Hepatocyte (in vitro differentiated cells): Measurements from ENCODE around the gene AP4S1. TPM values are rescaled to one million over a fixed set of nuclear protein-coding genes. Genes with fewer than 3 reads are reported as not detected.

Experiments used
- DNase-seq: peaks from one replicate; pipeline ENCODE4 v3.0.0-alpha.2; 2016; ENCODE audit warnings: low spot score
- H2AFZ ChIP-seq: fragments of 200-600 bp; sonication (generic); 2 replicates; pipeline ENCODE4 v1.6.0; 2016; ENCODE audit warnings: antibody characterized with exemption, mild to moderate bottlenecking
- H3K27ac ChIP-seq: fragments of 200-600 bp; sonication (generic); 2 replicates; pipeline ENCODE4 v1.5.1; 2016; ENCODE audit warnings: mild to moderate bottlenecking
- H3K27me3 ChIP-seq: fragments of 200-600 bp; sonication (generic); 2 replicates; pipeline ENCODE4 v1.6.1; 2016
- H3K36me3 ChIP-seq: fragments of 200-600 bp; sonication (generic); replicated peaks from 2 replicates; pipeline ENCODE4 v1.5.1; 2016; ENCODE audit warnings: low read depth; ENCODE audit not compliant: insufficient read depth
- H3K4me1 ChIP-seq: fragments of 200-600 bp; sonication (generic); 2 replicates; pipeline ENCODE4 v1.5.1; 2016; ENCODE audit warnings: mild to moderate bottlenecking, moderate library complexity; ENCODE audit not compliant: insufficient read depth
- H3K4me2 ChIP-seq: fragments of 200-600 bp; sonication (generic); 2 replicates; pipeline ENCODE4 v1.6.0; 2016
- H3K4me3 ChIP-seq: fragments of 200-600 bp; sonication (generic); 2 replicates; pipeline ENCODE4 v1.5.1; 2016; ENCODE audit warnings: mild to moderate bottlenecking
- H3K79me2 ChIP-seq: fragments of 200-600 bp; sonication (generic); 2 replicates; pipeline ENCODE4 v1.6.0; 2017; ENCODE audit warnings: mild to moderate bottlenecking
- H3K9me2 ChIP-seq: fragments of 200-600 bp; sonication (generic); replicated peaks from 2 replicates; pipeline ENCODE4 v1.6.0; 2017; ENCODE audit warnings: mild to moderate bottlenecking; ENCODE audit not compliant: insufficient read depth
- H3K9me3 ChIP-seq: fragments of 200-600 bp; sonication (generic); 2 replicates; pipeline ENCODE4 v1.5.1; 2016; ENCODE audit warnings: low read depth, mild to moderate bottlenecking
- H4K20me1 ChIP-seq: fragments of 200-600 bp; sonication (generic); 2 replicates; pipeline ENCODE4 v1.6.0; 2016; ENCODE audit warnings: mild to moderate bottlenecking; ENCODE audit not compliant: insufficient read depth, poor library complexity, severe bottlenecking
- CTCF ChIP-seq: fragments of 200-600 bp; sonication (generic); IDR thresholded peaks from 2 replicates; pipeline ENCODE4 v1.5.1; 2016; ENCODE audit warnings: antibody characterized with exemption, mild to moderate bottlenecking; ENCODE audit not compliant: poor library complexity
- EZH2 ChIP-seq: fragments of 200-600 bp; sonication (generic); IDR thresholded peaks from 2 replicates; pipeline ENCODE4 v1.6.1; 2016; ENCODE audit warnings: antibody characterized with exemption, mild to moderate bottlenecking, borderline replicate concordance
- EZH2phosphoT487 ChIP-seq: fragments of 200-600 bp; sonication (generic); IDR thresholded peaks from one replicate; pipeline ENCODE4 v1.6.1; 2018; ENCODE audit warnings: antibody characterized with exemption, mild to moderate bottlenecking, low read depth, moderate library complexity; ENCODE audit not compliant: unreplicated experiment, severe bottlenecking
- WGBS: methylation state at CpG from one replicate; pipeline ENCODE4 v1.1.6; 2016; ENCODE audit warnings: low lambda C conversion rate; ENCODE audit errors: missing lambda C conversion rate; 5-methylcytosine and 5-hydroxymethylcytosine counted together
- polyA plus RNA-seq: library from polyadenylated mRNA; unstranded; fragments of >200 nt; fragmentation: Nextera tagmentation; extraction: Ambion mirVana; gene quantifications from 2 replicates; pipeline ENCODE4 v1.2.1, GENCODE V29; 2016
- total RNA-seq: library from RNA; depleted of rRNA; stranded (reverse); fragments of >200 nt; gene quantifications from 2 replicates; pipeline ENCODE4 v1.2.3, GENCODE V29; 2014

AP4S1 gene
- total and polyA plus RNA-seq, 2 experiments from 2014 or later, result 5.2 to 14.0 TPM

- H4K20me1 ChIP-seq, result no peaks in the 10 kb centered on the region
- H3K36me3 ChIP-seq, result peaks cover 5% of the 10 kb centered on the region
- no peaks in the 10 kb centered on the region for H3K27me3 ChIP-seq
- TF ChIP-seq EZH2phosphoT487 (no peak), CTCF (no peak)
- 92% methylated on average over 6 of the region's 6 CpGs for WGBS
- H2AFZ ChIP-seq, result no peak overlapping the region
- no peak overlapping the region for H3K27ac ChIP-seq
- DNase-seq, result no peak
- H3K9me2 ChIP-seq, result no peaks in the 10 kb centered on the region
- peaks cover 9% of the 10 kb centered on the region for H3K4me1 ChIP-seq
- no peaks in the 10 kb centered on the region for H3K79me2 ChIP-seq
- H3K9me3 ChIP-seq, result no peaks in the 10 kb centered on the region
- no peak overlapping the region for H3K4me2 ChIP-seq
- no peak overlapping the region for H3K4me3 ChIP-seq
Measured at GRCh38 chr14:31096255-31096654, 70.8 kb downstream of the AP4S1 start.

- Histone ChIP-seq H3K36me3 (peaks cover 5% of the 10 kb centered on the region), H4K20me1 (no peaks in the 10 kb centered on the region), H3K4me1 (peaks cover under 1% of the 10 kb centered on the region), H2AFZ (no peak overlapping the region), H3K27ac (no peak overlapping the region), H3K4me2 (no peak overlapping the region), H3K27me3 (no peaks in the 10 kb centered on the region), H3K9me3 (no peaks in the 10 kb centered on the region), H3K79me2 (no peaks in the 10 kb centered on the region), H3K4me3 (no peak overlapping the region), H3K9me2 (no peaks in the 10 kb centered on the region)
- WGBS, result 94% methylated on average over 1 of the region's 1 CpG
- no peak for DNase-seq
- TF ChIP-seq CTCF, result no peak
- TF ChIP-seq EZH2phosphoT487, result no peak
- TF ChIP-seq EZH2, result no peak
Measured at GRCh38 chr14:31097081-31097480, 71.6 kb downstream of the AP4S1 start.

- no peak overlapping the region for H3K27ac ChIP-seq
- H3K36me3 ChIP-seq, result no peaks in the 10 kb centered on the region
- no peak overlapping the region for H2AFZ ChIP-seq
- DNase-seq, result no peak
- H4K20me1 ChIP-seq, result no peaks in the 10 kb centered on the region
- no peaks in the 10 kb centered on the region for H3K79me2 ChIP-seq
- H3K4me1 ChIP-seq, result no peaks in the 10 kb centered on the region
- 95% methylated on average over 3 of the region's 3 CpGs for WGBS
- TF ChIP-seq EZH2phosphoT487, result no peak
- no peak for TF ChIP-seq CTCF
- TF ChIP-seq EZH2, result no peak
- no peak overlapping the region for H3K4me3 ChIP-seq
- H3K9me3 ChIP-seq, result no peaks in the 10 kb centered on the region
- no peak overlapping the region for H3K4me2 ChIP-seq
- no peaks in the 10 kb centered on the region for H3K27me3 ChIP-seq
- no peaks in the 10 kb centered on the region for H3K9me2 ChIP-seq
Measured at GRCh38 chr14:31106768-31107167, 81.3 kb downstream of the AP4S1 start.

GRCh38 chr14:31109257-31109656, 83.8 kb downstream of the AP4S1 start:
- WGBS, result 97% methylated on average over 11 of the region's 11 CpGs
- no peak for DNase-seq
- no peaks in the 10 kb centered on the region for H3K4me1 ChIP-seq
- H4K20me1 ChIP-seq, result no peaks in the 10 kb centered on the region
- TF ChIP-seq EZH2phosphoT487 (no peak), CTCF (no peak), EZH2 (no peak)
- no peak overlapping the region for H2AFZ ChIP-seq
- H3K27ac ChIP-seq, result no peak overlapping the region
- H3K79me2 ChIP-seq, result no peaks in the 10 kb centered on the region
- H3K9me2 ChIP-seq, result no peaks in the 10 kb centered on the region
- H3K36me3 ChIP-seq, result peaks cover 3% of the 10 kb centered on the region
- H3K4me3 ChIP-seq, result no peak overlapping the region
- H3K4me2 ChIP-seq, result no peak overlapping the region
- no peaks in the 10 kb centered on the region for H3K9me3 ChIP-seq
- H3K27me3 ChIP-seq, result no peaks in the 10 kb centered on the region
